Measurements from ENCODE around the gene LRP1B. TPM values are rescaled to one million over a fixed set of nuclear protein-coding genes. Genes with fewer than 3 reads are reported as not detected.

LRP1B gene
- total RNA-seq, 1 donor from 2014 or later, result 1.7 TPM

- no peak for DNase-seq (ENCODE audit: low spot score in 2 of 2, unreplicated experiment in 2 of 2)
- no peak for TF ChIP-seq CTCF (IDR thresholded peaks at IDR 0.05; ENCODE audit: unreplicated experiment)
- Mint-ChIP-seq H3K27ac (no peak overlapping the region), H3K27me3 (ENCODE audit: low read depth) (no peaks in the 10 kb centered on the region), H3K36me3 (no peaks in the 10 kb centered on the region), H3K9me3 (peaks cover 10% of the 10 kb centered on the region), H3K4me3 (no peak overlapping the region), H3K4me1 (peaks cover 33% of the 10 kb centered on the region)
Measured at GRCh38 chr2:141464995-141465394, 665.8 kb downstream of the LRP1B start.

- Mint-ChIP-seq H3K27ac (no peak overlapping the region), H3K4me3 (no peak overlapping the region), H3K4me1 (peaks cover 31% of the 10 kb centered on the region), H3K9me3 (peaks cover 18% of the 10 kb centered on the region), H3K27me3 (ENCODE audit: low read depth) (no peaks in the 10 kb centered on the region), H3K36me3 (peaks cover 2% of the 10 kb centered on the region)
- no peak for TF ChIP-seq CTCF (IDR thresholded peaks at IDR 0.05; ENCODE audit: unreplicated experiment)
- DNase-seq (ENCODE audit: low spot score in 2 of 2, unreplicated experiment in 2 of 2), result no peak
Measured at GRCh38 chr2:141458351-141458750, 672.5 kb downstream of the LRP1B start.

- Mint-ChIP-seq H3K36me3 (peaks cover 2% of the 10 kb centered on the region), H3K9me3 (peaks cover 14% of the 10 kb centered on the region), H3K4me3 (no peak overlapping the region)
Measured at GRCh38 chr2:141455877-141456276, 674.9 kb downstream of the LRP1B start.

GRCh38 chr2:141455211-141455826 lies 675.5 kb downstream of the LRP1B start:
- H3K4me1 Mint-ChIP-seq, result peaks cover 26% of the 10 kb centered on the region
- H3K9me3 Mint-ChIP-seq, result peaks cover 12% of the 10 kb centered on the region
- H3K27ac Mint-ChIP-seq, result no peak overlapping the region
- no peak overlapping the region for H3K4me3 Mint-ChIP-seq
- peaks cover 2% of the 10 kb centered on the region for H3K36me3 Mint-ChIP-seq
- no peak for TF ChIP-seq CTCF (IDR thresholded peaks at IDR 0.05; ENCODE audit: unreplicated experiment)
- no peaks in the 10 kb centered on the region for H3K27me3 Mint-ChIP-seq (ENCODE audit: low read depth)
- DNase-seq (ENCODE audit: low spot score in 2 of 2, unreplicated experiment in 2 of 2), result peak in 1 of 2 experiments; percentile 39

More at GRCh38 chr2:141455877-141456276, 674.9 kb downstream of the LRP1B start:
- Mint-ChIP-seq H3K27ac (no peak overlapping the region), H3K27me3 (ENCODE audit: low read depth) (no peaks in the 10 kb centered on the region), H3K4me1 (peaks cover 26% of the 10 kb centered on the region)
- DNase-seq (ENCODE audit: low spot score in 2 of 2, unreplicated experiment in 2 of 2), result no peak
- no peak for TF ChIP-seq CTCF (IDR thresholded peaks at IDR 0.05; ENCODE audit: unreplicated experiment)

- Mint-ChIP-seq H3K27ac (no peak overlapping the region), H3K4me3 (no peak overlapping the region), H3K36me3 (peaks cover 9% of the 10 kb centered on the region), H3K4me1 (no peaks in the 10 kb centered on the region), H3K9me3 (peaks cover 17% of the 10 kb centered on the region), H3K27me3 (ENCODE audit: low read depth) (no peaks in the 10 kb centered on the region)
- no peak for TF ChIP-seq CTCF (IDR thresholded peaks at IDR 0.05; ENCODE audit: unreplicated experiment)
- no peak for DNase-seq (ENCODE audit: low spot score in 2 of 2, unreplicated experiment in 2 of 2)
Measured at GRCh38 chr2:141440072-141440635, 690.7 kb downstream of the LRP1B start.
